H9 (cell line): Measurements from ENCODE around the gene SORBS1. TPM values are rescaled to one million over a fixed set of nuclear protein-coding genes. Genes with fewer than 3 reads are reported as not detected.

Experiments used
- DNase-seq: peaks from one replicate; pipeline ENCODE4 v3.0.0-alpha.2; 2017
- H2AFZ ChIP-seq: one replicate; pipeline ENCODE4 v1.6.1; 2013; ENCODE audit warnings: mild to moderate bottlenecking, low read length, control low read depth, moderate library complexity
- H2AK5ac ChIP-seq: 2 replicates; pipeline ENCODE4 v1.6.1; 2013; ENCODE audit warnings: low read length, control low read depth, mixed read lengths; ENCODE audit not compliant: insufficient read length
- H2BK120ac ChIP-seq: one replicate; pipeline ENCODE4 v1.6.1; 2013; ENCODE audit warnings: low read depth, mild to moderate bottlenecking, low read length, control low read depth, inconsistent platforms; ENCODE audit not compliant: poor library complexity, severe bottlenecking
- H2BK12ac ChIP-seq: 2 replicates; pipeline ENCODE4 v1.6.1; 2013; ENCODE audit warnings: low read length, control low read depth, mixed read lengths, low read depth; ENCODE audit not compliant: insufficient read length
- H2BK15ac ChIP-seq: 2 replicates; pipeline ENCODE4 v1.6.1; 2013; ENCODE audit warnings: low read depth, low read length, control low read depth
- H2BK20ac ChIP-seq: one replicate; pipeline ENCODE4 v1.6.1; 2013; ENCODE audit warnings: low read depth, mild to moderate bottlenecking, low read length, control low read depth, inconsistent platforms; ENCODE audit not compliant: poor library complexity, severe bottlenecking
- H2BK5ac ChIP-seq: 2 replicates; pipeline ENCODE4 v1.6.1; 2013; ENCODE audit warnings: low read length, control low read depth, mixed read lengths; ENCODE audit not compliant: insufficient read length
- H3K14ac ChIP-seq: 2 replicates; pipeline ENCODE4 v1.6.1; 2013; ENCODE audit warnings: low read length, control low read depth; ENCODE audit not compliant: insufficient read depth
- H3K18ac ChIP-seq: 2 replicates; pipeline ENCODE4 v1.6.1; 2013; ENCODE audit warnings: low read depth, mild to moderate bottlenecking, mixed read lengths, low read length, control low read depth; ENCODE audit not compliant: insufficient read length
- H3K23ac ChIP-seq: 2 replicates; pipeline ENCODE4 v1.6.1; 2013; ENCODE audit warnings: low read length, control low read depth, mixed read lengths, low read depth; ENCODE audit not compliant: insufficient read length
- H3K23me2 ChIP-seq: 2 replicates; pipeline ENCODE4 v1.6.1; 2013; ENCODE audit warnings: low read depth, mild to moderate bottlenecking, mixed read lengths, low read length, control low read depth; ENCODE audit not compliant: insufficient read length, poor library complexity, severe bottlenecking
- H3K27ac ChIP-seq: 2 replicates; pipeline ENCODE4 v1.5.1; 2013; ENCODE audit warnings: low read length, control low read depth, mixed read lengths, low read depth; ENCODE audit not compliant: insufficient read length
- H3K27me3 ChIP-seq: 2 replicates; pipeline ENCODE4 v1.6.1; 2013; ENCODE audit warnings: low read length, control low read depth, inconsistent platforms; ENCODE audit not compliant: insufficient read depth
- H3K4ac ChIP-seq: 2 replicates; pipeline ENCODE4 v1.6.1; 2013; ENCODE audit warnings: low read depth, mild to moderate bottlenecking, control low read depth, inconsistent platforms, low read length, moderate library complexity
- H3K4me1 ChIP-seq: 2 replicates; pipeline ENCODE4 v1.6.1; 2013; ENCODE audit warnings: low read length, control low read depth, inconsistent platforms; ENCODE audit not compliant: insufficient read depth
- H3K4me2 ChIP-seq: 2 replicates; pipeline ENCODE4 v1.6.1; 2013; ENCODE audit warnings: low read length, control low read depth, mixed read lengths; ENCODE audit not compliant: insufficient read length, insufficient read depth
- H3K56ac ChIP-seq: 2 replicates; pipeline ENCODE4 v1.6.1; 2013; ENCODE audit warnings: low read depth, mild to moderate bottlenecking, mixed read lengths, low read length, control low read depth; ENCODE audit not compliant: insufficient read length
- H3K79me1 ChIP-seq: 2 replicates; pipeline ENCODE4 v1.6.1; 2013; ENCODE audit warnings: low read depth, mild to moderate bottlenecking, moderate library complexity, low read length, control low read depth, inconsistent platforms; ENCODE audit not compliant: insufficient read depth, poor library complexity, severe bottlenecking
- H3K79me2 ChIP-seq: 2 replicates; pipeline ENCODE4 v1.6.1; 2013; ENCODE audit warnings: low read length, control low read depth, inconsistent platforms; ENCODE audit not compliant: insufficient read depth
- H3K9ac ChIP-seq: 2 replicates; pipeline ENCODE4 v1.6.1; 2013; ENCODE audit warnings: low read length, control low read depth, mixed read lengths; ENCODE audit not compliant: insufficient read length; ENCODE audit errors: extremely low read depth
- H3K9me3 ChIP-seq: one replicate; pipeline ENCODE4 v1.6.1; 2013; ENCODE audit warnings: low read depth, low read length, inconsistent platforms; ENCODE audit not compliant: control insufficient read depth
- H3T11ph ChIP-seq: one replicate; pipeline ENCODE4 v1.6.1; 2013; ENCODE audit warnings: mild to moderate bottlenecking, low read length, control low read depth, inconsistent platforms
- H4K20me1 ChIP-seq: one replicate; pipeline ENCODE4 v1.6.1; 2013; ENCODE audit not compliant: control insufficient read depth, insufficient read length, insufficient read depth
- H4K5ac ChIP-seq: 2 replicates; pipeline ENCODE4 v1.6.1; 2013; ENCODE audit warnings: low read depth, mild to moderate bottlenecking, mixed read lengths, low read length, control low read depth; ENCODE audit not compliant: insufficient read length
- H4K8ac ChIP-seq: replicated peaks from 2 replicates; pipeline ENCODE4 v1.6.1; 2013; ENCODE audit warnings: low read length, control low read depth, mixed read lengths, low read depth; ENCODE audit not compliant: insufficient read length
- H4K91ac ChIP-seq: 2 replicates; pipeline ENCODE4 v1.6.1; 2013; ENCODE audit warnings: low read depth, mild to moderate bottlenecking, moderate library complexity, mixed read lengths, low read length, control low read depth; ENCODE audit not compliant: insufficient read length
- H3K27ac Mint-ChIP-seq, 3 experiments: 2 replicates in 2 of 3; 3 replicates in 1 of 3; pipeline ENCODE4 v1.8.0; 2020 to 2021; ENCODE audit warnings: mixed read lengths in 3 of 3, mild to moderate bottlenecking in 1 of 3, moderate library complexity in 1 of 3
- H3K27me3 Mint-ChIP-seq: 2 replicates; pipeline ENCODE4 v1.8.0; 2021; ENCODE audit warnings: low read depth, mild to moderate bottlenecking, moderate library complexity, mixed read lengths
- H3K36me3 Mint-ChIP-seq, 3 experiments: 2 replicates in 2 of 3; 3 replicates in 1 of 3; pipeline ENCODE4 v1.8.0; 2020 to 2021; ENCODE audit warnings: low read depth in 3 of 3, mixed read lengths in 3 of 3; ENCODE audit not compliant: insufficient read depth in 1 of 3
- H3K4me1 Mint-ChIP-seq, 2 experiments: 2 replicates each; pipeline ENCODE4 v1.8.0; 2020; ENCODE audit warnings: mixed read lengths in 2 of 2
- H3K4me3 Mint-ChIP-seq, 2 experiments: 2 replicates in 1 of 2; 3 replicates in 1 of 2; pipeline ENCODE4 v1.8.0; 2020 to 2021; ENCODE audit warnings: mild to moderate bottlenecking in 2 of 2, mixed read lengths in 2 of 2, moderate library complexity in 1 of 2
- H3K9me3 Mint-ChIP-seq, 2 experiments: 2 replicates in 1 of 2; 3 replicates in 1 of 2; pipeline ENCODE4 v1.8.0; 2020; ENCODE audit warnings: mild to moderate bottlenecking in 2 of 2, mixed read lengths in 2 of 2, moderate library complexity in 1 of 2
- CTCF ChIP-seq: fragments of 200-600 bp; sonication (generic); conservative IDR thresholded peaks from 3 replicates; pipeline ENCODE4 v1.8.0; 2021; ENCODE audit warnings: antibody characterized with exemption, mild to moderate bottlenecking
- WGBS: extraction: QIAGEN DNeasy Blood & Tissue Kit; methylation state at CpG from one replicate; pipeline ENCODE4 v1.1.7; 2013; ENCODE audit warnings: missing lambda C conversion rate, low lambda C conversion rate, mixed read lengths; ENCODE audit not compliant: insufficient read length; ENCODE audit errors: extremely low coverage; 5-methylcytosine and 5-hydroxymethylcytosine counted together
- total RNA-seq: library from RNA; stranded (reverse); gene quantifications from 2 replicates; pipeline ENCODE4 v1.2.1, GENCODE V29; 2021

The SORBS1 gene
- total RNA-seq, 1 experiment from 2014 or later: 24.3 TPM

- Histone ChIP-seq H2BK15ac (no peak overlapping the region), H3K27me3 (no peaks in the 10 kb centered on the region), H3K4me1 (no peaks in the 10 kb centered on the region), H3K23me2 (no peaks in the 10 kb centered on the region), H3K9me3 (no peaks in the 10 kb centered on the region), H3K79me2 (no peaks in the 10 kb centered on the region), H4K20me1 (no peaks in the 10 kb centered on the region), H3T11ph (no peak overlapping the region), H3K56ac (no peak overlapping the region), H2BK120ac (no peak overlapping the region), H3K23ac (no peak overlapping the region), H4K8ac (no peak overlapping the region), H4K91ac (no peak overlapping the region), H3K18ac (no peak overlapping the region), H2BK20ac (no peak overlapping the region), H4K5ac (no peak overlapping the region), H3K79me1 (no peaks in the 10 kb centered on the region), H3K27ac (no peak overlapping the region), H2AFZ (no peak overlapping the region), H3K4me2 (no peak overlapping the region), H3K4ac (no peak overlapping the region), H2BK5ac (no peak overlapping the region), H2AK5ac (no peak overlapping the region), H2BK12ac (no peak overlapping the region), H3K9ac (no peak overlapping the region), H3K14ac (no peak overlapping the region)
- no peak for TF ChIP-seq CTCF
- Mint-ChIP-seq H3K36me3 (peaks cover 2 to 18% (median 6%) of the 10 kb centered on the region in 3 experiments), H3K4me1 (peaks cover 31 to 32% of the 10 kb centered on the region in 2 experiments), H3K27me3 (peaks cover 18% of the 10 kb centered on the region), H3K9me3 (no peaks in the 10 kb centered on the region), H3K4me3 (no peak overlapping the region; a peak in 1 of 5 replicates), H3K27ac (peak overlapping the region in 2 of 3 experiments; percentile 64 to 70; a peak in 4 of 7 replicates)
- no CpG with 5 or more reads among the region's 4 CpGs for WGBS
- DNase-seq: no peak
Observed at GRCh38 chr10:95332666-95333249, 228.4 kb downstream of the SORBS1 start.
